Upper lobe of left lung (tissue), 6 donors: ENCODE data around the gene PPIA. TPM values are rescaled to one million over a fixed set of nuclear protein-coding genes. Genes with fewer than 3 reads are reported as not detected.
A peak's percentile ranks its signal among the peaks of the same experiment; 100 is the strongest.
"Not testable (repeated sequence)": the region's sequence is repeated elsewhere in the genome, so short reads cannot be mapped to it uniquely, and the experiment has no call there.

Source experiments
- ATAC-seq, 2 donors: fragments of 200-7000 bp; cut with Tn5 transposase; one replicate each; pipeline ENCODE4 v1.9.1; 2022; ENCODE audit warnings: mild to moderate bottlenecking in 2 of 2, moderate library complexity in 2 of 2; ENCODE audit not compliant: low FRiP score in 2 of 2
- DNase-seq, 2 donors: peaks; one replicate each; pipeline ENCODE4 v3.0.0-alpha.2; 2019 to 2020
- H3K27ac ChIP-seq, 4 donors: fragments of 200-600 bp; sonication (generic); one replicate each; pipeline ENCODE4 v1.5.1; 2016 to 2019
- H3K27me3 ChIP-seq, 4 donors: fragments of 200-600 bp; sonication (generic); one replicate each; pipeline ENCODE4 v1.5.1; 2017 to 2019
- H3K36me3 ChIP-seq, 4 donors: fragments of 200-600 bp; sonication (generic); one replicate each; pipeline ENCODE4 v1.5.1; 2016 to 2019
- H3K4me1 ChIP-seq, 4 donors: fragments of 200-600 bp; sonication (generic); one replicate each; pipeline ENCODE4 v1.5.1; 2018 to 2019
- H3K4me3 ChIP-seq, 4 donors: fragments of 200-600 bp; sonication (generic); one replicate each; pipeline ENCODE4 v1.5.1; 2017 to 2019; ENCODE audit warnings: mild to moderate bottlenecking in 2 of 4, moderate library complexity in 1 of 4
- H3K9me3 ChIP-seq, 4 donors: fragments of 200-600 bp; sonication (generic); one replicate each; pipeline ENCODE4 v1.5.1; 2018 to 2019
- CTCF ChIP-seq, 6 experiments: fragments of 450-650 bp in 4 of 6; fragments of 200-600 bp in 2 of 6; sonication (generic) in 2 of 6; IDR thresholded peaks; one replicate each; pipeline ENCODE4 v1.5.1; 2016 to 2019; ENCODE audit warnings: antibody characterized with exemption in 6 of 6
- EP300 ChIP-seq, 4 donors: sonication (generic); formaldehyde crosslinking; IDR thresholded peaks; one replicate each; pipeline ENCODE4 v1.5.1; 2017; ENCODE audit warnings: antibody characterized with exemption in 4 of 4, control low read depth in 2 of 4
- POLR2A ChIP-seq, 4 donors: fragments of 450-650 bp; IDR thresholded peaks; one replicate each; pipeline ENCODE4 v1.5.1; 2016 to 2017; ENCODE audit warnings: antibody characterized with exemption in 4 of 4, mild to moderate bottlenecking in 2 of 4
- POLR2AphosphoS5 ChIP-seq, 2 donors: sonication (generic); formaldehyde crosslinking; IDR thresholded peaks; one replicate each; pipeline ENCODE4 v1.5.1; 2017; ENCODE audit warnings: antibody characterized with exemption in 2 of 2
- WGBS, 2 donors: methylation state at CpG; one replicate each; pipeline ENCODE4 v1.1.5; 2017 to 2018; 5-methylcytosine and 5-hydroxymethylcytosine counted together
- total RNA-seq, 6 donors: library from RNA; depleted of rRNA in 4 of 6; stranded (reverse); fragments of >200 nt in 4 of 6; gene quantifications; one replicate each; pipeline versions ENCODE4 v1.1.0 to v1.2.1, GENCODE V29; 2016 to 2021
- donor health status: DM: no; HTN: no; CAD: no; lungs with moderate emphysema.
- donor health status: DM: no; HTN: yes; CAD: no; lungs with severe emphysema.

Gene PPIA
- total RNA-seq, 6 donors from 2014 or later, result 351 to 1,606 (median 1,253) TPM

- ATAC-seq, result peak in 1 of 2 donors; percentile 26
- H3K4me3 ChIP-seq, result no peak overlapping the region
- peaks cover 0 to 10% (median 0%) of the 10 kb centered on the region in 4 donors for H3K4me1 ChIP-seq
- peaks cover 10 to 36% (median 21%) of the 10 kb centered on the region in 4 donors for H3K36me3 ChIP-seq
- WGBS, 2 donors, result 70 to 86% methylated on average over 2 of the region's 2 CpGs
- no peaks in the 10 kb centered on the region for H3K9me3 ChIP-seq
- no peak for TF ChIP-seq POLR2AphosphoS5 (IDR thresholded peaks at IDR 0.05)
- no peak for TF ChIP-seq CTCF (IDR thresholded peaks at IDR 0.05)
- TF ChIP-seq POLR2A (IDR thresholded peaks at IDR 0.05), result no peak
- TF ChIP-seq EP300 (IDR thresholded peaks at IDR 0.05), result no peak
- no peaks in the 10 kb centered on the region for H3K27me3 ChIP-seq
- DNase-seq, result no peak
- peak overlapping the region in 1 of 4 donors; percentile 18 for H3K27ac ChIP-seq
Observed at GRCh38 chr7:44824894-44825526, 28.5 kb downstream of the PPIA start.

DNA sequence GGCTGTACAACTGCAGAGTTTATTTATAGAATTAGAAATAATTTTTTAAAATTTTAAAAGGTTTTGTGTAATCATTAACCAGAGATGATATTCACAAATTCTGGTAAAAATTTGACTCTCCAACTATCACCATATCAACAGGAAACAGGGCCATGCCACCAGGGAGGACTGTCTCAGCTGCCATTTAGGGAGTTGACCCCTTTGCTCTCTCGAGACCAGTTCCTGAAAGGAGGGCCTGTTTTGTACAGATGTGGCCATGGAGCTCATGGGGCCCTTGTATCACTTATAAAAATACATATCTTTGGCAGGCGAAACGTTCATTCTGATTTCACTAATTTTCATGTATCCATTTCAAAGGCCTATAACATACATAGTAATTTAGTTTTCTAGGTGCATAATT is 31.1 kb downstream of the PPIA start:
- no peak for TF ChIP-seq CTCF (IDR thresholded peaks at IDR 0.05)
- no peak for TF ChIP-seq POLR2A (IDR thresholded peaks at IDR 0.05)
- TF ChIP-seq POLR2AphosphoS5 (IDR thresholded peaks at IDR 0.05), result no peak
- TF ChIP-seq EP300 (IDR thresholded peaks at IDR 0.05), result no peak
- H3K27ac ChIP-seq, result no peak overlapping the region
- 82 to 90% methylated on average over 3 of the region's 3 CpGs for WGBS, 2 donors
- H3K4me1 ChIP-seq, result peaks cover 0 to 9% (median 0%) of the 10 kb centered on the region in 4 donors
- no peak for DNase-seq
- no peak for ATAC-seq
- no peaks in the 10 kb centered on the region for H3K9me3 ChIP-seq
- H3K36me3 ChIP-seq, result peaks cover 10 to 59% (median 34%) of the 10 kb centered on the region in 4 donors
- no peaks in the 10 kb centered on the region for H3K27me3 ChIP-seq
- H3K4me3 ChIP-seq, result no peak overlapping the region

- Histone ChIP-seq H3K36me3 (peaks cover 16 to 70% (median 51%) of the 10 kb centered on the region in 4 donors), H3K27ac (no peak overlapping the region), H3K4me3 (no peak overlapping the region), H3K9me3 (no peaks in the 10 kb centered on the region), H3K27me3 (no peaks in the 10 kb centered on the region), H3K4me1 (peaks cover 0 to 24% (median 8%) of the 10 kb centered on the region in 4 donors)
- no peak for TF ChIP-seq EP300 (IDR thresholded peaks at IDR 0.05)
- no peak for TF ChIP-seq POLR2AphosphoS5 (IDR thresholded peaks at IDR 0.05)
- no peak for TF ChIP-seq POLR2A (IDR thresholded peaks at IDR 0.05)
- no peak for TF ChIP-seq CTCF (IDR thresholded peaks at IDR 0.05)
- 51 to 69% methylated on average over 2 of the region's 2 CpGs for WGBS, 2 donors
- no peak for ATAC-seq
- no peak for DNase-seq
Observed at GRCh38 chr7:44838751-44839150, 42.3 kb downstream of the PPIA start.

DNA sequence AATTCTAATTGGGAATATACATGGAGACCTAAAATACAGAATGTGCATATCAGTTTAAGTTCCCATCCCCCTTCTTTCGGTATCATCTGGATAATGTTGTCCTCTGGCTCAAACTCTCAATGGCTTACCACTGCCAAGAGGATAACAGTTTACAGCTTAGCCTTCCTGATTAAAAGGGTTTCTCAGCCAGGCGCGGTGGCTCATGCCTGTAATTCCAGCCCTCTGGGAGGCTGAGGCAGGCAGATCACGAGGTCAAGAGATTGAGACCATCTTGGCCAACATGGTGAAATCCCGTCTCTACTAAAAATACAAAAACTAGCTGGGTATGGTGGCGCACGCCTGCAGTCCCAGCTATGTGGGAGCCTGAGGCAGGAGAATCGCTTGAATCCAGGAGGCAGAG is 46.2 kb downstream of the PPIA start:
- not testable (repeated sequence) for H3K27me3 ChIP-seq, DNase-seq, ATAC-seq, H3K27ac ChIP-seq, H3K9me3 ChIP-seq, H3K4me3 ChIP-seq
- H3K36me3 ChIP-seq, result peaks cover 7 to 34% (median 29%) of the 10 kb centered on the region in 4 donors
- 89 to 90% methylated on average over 7 to 8 of the region's 8 CpGs for WGBS, 2 donors
- H3K4me1 ChIP-seq, result peaks cover 17 to 50% (median 21%) of the 10 kb centered on the region in 4 donors

DNA sequence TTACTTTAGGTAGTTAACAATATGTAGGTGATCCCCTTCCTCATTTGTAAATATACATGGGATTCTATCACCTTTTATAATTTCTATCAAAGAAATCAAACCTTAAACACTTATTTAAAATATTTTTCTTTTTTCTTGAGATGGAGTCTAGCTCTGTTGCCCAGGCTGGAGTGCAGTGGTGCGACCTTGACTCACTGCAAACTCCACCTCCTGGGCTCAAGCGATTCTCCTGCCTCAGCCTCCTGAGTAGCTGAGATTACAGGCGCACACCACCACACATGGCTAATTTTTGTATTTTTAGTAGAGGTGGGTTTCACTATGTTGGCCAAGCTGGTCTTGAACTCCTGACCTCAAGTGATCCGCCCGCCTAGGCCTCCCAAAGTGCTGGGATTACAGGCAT is 47.0 kb downstream of the PPIA start:
- Histone ChIP-seq H3K4me1 (peaks cover 17 to 50% (median 21%) of the 10 kb centered on the region in 4 donors), H3K36me3 (peaks cover 7 to 31% (median 23%) of the 10 kb centered on the region in 4 donors)
- DNase-seq, H3K27me3 ChIP-seq, ATAC-seq, H3K4me3 ChIP-seq, H3K27ac ChIP-seq, H3K9me3 ChIP-seq: not testable (repeated sequence)
- WGBS, 2 donors, result 97% methylated on average over 5 of the region's 5 CpGs

DNA sequence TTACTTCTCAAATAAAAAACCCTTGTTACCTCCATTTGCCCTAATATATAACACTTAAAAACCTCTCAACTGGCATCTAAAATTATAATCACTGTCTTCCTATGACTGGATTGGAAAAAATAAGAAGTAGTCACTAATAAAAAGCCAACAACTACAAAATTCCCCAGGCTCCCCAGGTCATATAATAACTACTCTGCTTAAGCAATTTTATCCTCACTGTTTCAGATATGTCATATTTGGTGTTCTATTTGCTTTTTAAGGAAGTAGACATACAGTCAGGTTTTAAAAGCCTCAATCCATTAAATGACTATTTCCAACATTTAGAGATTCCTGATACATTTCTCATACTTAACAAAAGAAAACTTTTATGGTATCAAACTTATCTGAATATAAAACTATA is 49.0 kb downstream of the PPIA start:
- peaks cover 19 to 56% (median 25%) of the 10 kb centered on the region in 4 donors for H3K4me1 ChIP-seq
- H3K4me3 ChIP-seq, result no peak overlapping the region
- H3K27me3 ChIP-seq, result no peaks in the 10 kb centered on the region
- peaks cover 3 to 13% (median 5%) of the 10 kb centered on the region in 4 donors for H3K36me3 ChIP-seq
- TF ChIP-seq CTCF (IDR thresholded peaks at IDR 0.05) (no peak), EP300 (IDR thresholded peaks at IDR 0.05) (no peak), POLR2AphosphoS5 (IDR thresholded peaks at IDR 0.05) (no peak), POLR2A (IDR thresholded peaks at IDR 0.05) (no peak)
- peak overlapping the region in 1 of 4 donors; percentile 4 for H3K27ac ChIP-seq
- no peaks in the 10 kb centered on the region for H3K9me3 ChIP-seq
- DNase-seq (no peak), ATAC-seq (no peak)

GRCh38 chr7:44846390-44846789 is 49.9 kb downstream of the PPIA start:
- DNase-seq, H3K27me3 ChIP-seq, ATAC-seq, H3K36me3 ChIP-seq, H3K9me3 ChIP-seq: not testable (repeated sequence)
- H3K4me1 ChIP-seq, result peaks cover 19 to 52% (median 25%) of the 10 kb centered on the region in 4 donors
- H3K27ac ChIP-seq, result peak overlapping the region; percentile 96 to 98 (median 98)
- peak overlapping the region in 3 of 4 donors; percentile 72 to 84 (median 77) for H3K4me3 ChIP-seq
- 41 to 47% methylated on average over 11 of the region's 11 CpGs for WGBS, 2 donors
